IMR-90 (cell line): ENCODE measurements around the gene KLF16. TPM values are rescaled to one million over a fixed set of nuclear protein-coding genes. Genes with fewer than 3 reads are reported as not detected.

Source experiments
- ATAC-seq: fragments of 200-7000 bp; cut with Tn5 transposase; 2 replicates; pipeline ENCODE4 v1.9.1; 2020; ENCODE audit warnings: low read depth, mild to moderate bottlenecking, moderate library complexity
- BruUV-seq: library from RNA; stranded (reverse); fragments of 400-500 nt; replicated peaks from 2 replicates; lab custom pipeline; 2021; lab: Mats Ljungman, UMichigan
- CTCF ChIA-PET: fragments of 300-600 bp; formaldehyde crosslinking; extraction: SDS; loops from one replicate; lab custom pipeline; 2021; ENCODE audit warnings: antibody characterized with exemption; lab: Yijun Ruan, JAX
- POLR2A ChIA-PET: fragments of 300-600 bp; sonication (Branson Sonifier 250); formaldehyde crosslinking; loops from one replicate; lab custom pipeline; 2022; ENCODE audit warnings: antibody characterized with exemption; ENCODE audit not compliant: unreplicated experiment; lab: Charles Lee
- DNase-seq: peaks from one replicate; pipeline ENCODE4 v3.0.0; 2013
- H2AFZ ChIP-seq: replicated peaks from 2 replicates; pipeline ENCODE3; 2013; ENCODE audit warnings: low read length, mild to moderate bottlenecking; ENCODE audit not compliant: poor library complexity
- H2AK5ac ChIP-seq: 2 replicates; pipeline ENCODE4 v1.6.1; 2013; ENCODE audit warnings: low read depth, low read length, inconsistent platforms
- H2AK9ac ChIP-seq: replicated peaks from 2 replicates; pipeline ENCODE3; 2013; ENCODE audit warnings: mild to moderate bottlenecking, low read depth, low read length, moderate library complexity; ENCODE audit not compliant: poor library complexity
- H2BK120ac ChIP-seq: 2 replicates; pipeline ENCODE4 v1.6.1; 2013; ENCODE audit warnings: low read depth, low read length, inconsistent platforms
- H2BK15ac ChIP-seq: 3 replicates; pipeline ENCODE4 v1.6.1; 2013; ENCODE audit warnings: low read depth, low read length, inconsistent platforms
- H2BK20ac ChIP-seq: 2 replicates; pipeline ENCODE4 v1.6.1; 2013; ENCODE audit warnings: low read depth, mild to moderate bottlenecking, inconsistent platforms, low read length, moderate library complexity
- H2BK5ac ChIP-seq: 2 replicates; pipeline ENCODE4 v1.6.1; 2013; ENCODE audit warnings: mild to moderate bottlenecking, low read depth, low read length, inconsistent platforms; ENCODE audit not compliant: poor library complexity, severe bottlenecking
- H3K14ac ChIP-seq: replicated peaks from 2 replicates; pipeline ENCODE4 v1.6.1; 2013; ENCODE audit warnings: low read depth, low read length, inconsistent platforms
- H3K18ac ChIP-seq: 2 replicates; pipeline ENCODE4 v1.6.1; 2013; ENCODE audit warnings: low read depth, low read length, control low read depth
- H3K23ac ChIP-seq: 2 replicates; pipeline ENCODE4 v1.6.1; 2013; ENCODE audit warnings: low read depth, low read length, inconsistent platforms
- H3K27ac ChIP-seq: 2 replicates; pipeline ENCODE4 v1.5.1; 2013; ENCODE audit warnings: mild to moderate bottlenecking, control low read depth, low read length; ENCODE audit not compliant: insufficient read depth
- H3K27me3 ChIP-seq: 2 replicates; pipeline ENCODE4 v1.6.1; 2013; ENCODE audit warnings: low read length; ENCODE audit not compliant: control insufficient read depth, insufficient read depth
- H3K36me3 ChIP-seq: 2 replicates; pipeline ENCODE4 v1.6.1; 2013; ENCODE audit warnings: low read length, mixed read lengths; ENCODE audit not compliant: control insufficient read depth, insufficient read depth
- H3K4ac ChIP-seq: 2 replicates; pipeline ENCODE4 v1.6.1; 2013; ENCODE audit warnings: low read depth, low read length, inconsistent platforms
- H3K4me1 ChIP-seq: 2 replicates; pipeline ENCODE4 v1.6.1; 2013; ENCODE audit warnings: low read length, mixed read lengths; ENCODE audit not compliant: control insufficient read depth, insufficient read depth
- H3K4me2 ChIP-seq: 2 replicates; pipeline ENCODE4 v1.6.1; 2013; ENCODE audit warnings: low read depth, mild to moderate bottlenecking, control low read depth, low read length, moderate library complexity
- H3K4me3 ChIP-seq: 2 replicates; pipeline ENCODE4 v1.5.1; 2013; ENCODE audit warnings: low read depth, mild to moderate bottlenecking, control low read depth, low read length, moderate library complexity; ENCODE audit not compliant: insufficient read depth
- H3K56ac ChIP-seq: 2 replicates; pipeline ENCODE4 v1.6.1; 2013; ENCODE audit warnings: low read length, inconsistent platforms; ENCODE audit not compliant: insufficient read depth; ENCODE audit errors: extremely low read depth
- H3K79me1 ChIP-seq, 2 experiments: 2 replicates each; pipeline ENCODE4 v1.6.1; 2013; ENCODE audit warnings: low read length in 2 of 2, inconsistent platforms in 1 of 2, low read depth in 1 of 2
- H3K9ac ChIP-seq: 2 replicates; pipeline ENCODE4 v1.6.1; 2013; ENCODE audit warnings: low read depth, low read length, control low read depth
- H3K9me1 ChIP-seq: 2 replicates; pipeline ENCODE4 v1.6.1; 2013; ENCODE audit warnings: low read length, inconsistent platforms; ENCODE audit not compliant: insufficient read depth
- H3K9me3 ChIP-seq: 2 replicates; pipeline ENCODE4 v1.6.1; 2013; ENCODE audit warnings: low read length; ENCODE audit not compliant: control insufficient read depth, insufficient read depth
- H4K20me1 ChIP-seq: 2 replicates; pipeline ENCODE4 v1.6.1; 2013; ENCODE audit warnings: low read length, inconsistent platforms; ENCODE audit not compliant: insufficient read depth
- H4K5ac ChIP-seq: 2 replicates; pipeline ENCODE4 v1.6.1; 2013; ENCODE audit warnings: mild to moderate bottlenecking, low read depth, low read length, control low read depth
- H4K8ac ChIP-seq, 2 experiments: 2 replicates each; pipeline ENCODE4 v1.6.1; 2013; ENCODE audit warnings: low read depth in 2 of 2, low read length in 2 of 2, control low read depth in 1 of 2, inconsistent platforms in 1 of 2
- H4K91ac ChIP-seq: 2 replicates; pipeline ENCODE4 v1.6.1; 2013; ENCODE audit warnings: low read depth, low read length, inconsistent platforms; ENCODE audit not compliant: insufficient read depth
- BHLHE40 ChIP-seq: fragments of 150-350 bp; IDR thresholded peaks from 2 replicates; pipeline ENCODE4 v1.6.1; 2016; ENCODE audit warnings: mild to moderate bottlenecking, low read depth, low read length
- CEBPB ChIP-seq: IDR thresholded peaks from 2 replicates; pipeline ENCODE4 v1.6.1; 2012; ENCODE audit warnings: low read depth, low read length, improper control_type of control experiment
- POLR2A ChIP-seq: IDR thresholded peaks from 2 replicates; pipeline ENCODE4 v1.6.1; 2012; ENCODE audit warnings: mild to moderate bottlenecking, low read depth, low read length
- WGBS, 2 experiments: methylation state at CpG; one replicate each; pipeline versions ENCODE4 v1.1.5 to v1.1.7; 2013; ENCODE audit warnings: missing lambda C conversion rate in 2 of 2; ENCODE audit not compliant: insufficient read length in 1 of 2; ENCODE audit errors: extremely low coverage in 2 of 2; 5-methylcytosine and 5-hydroxymethylcytosine counted together
- dilution Hi-C: fragments of 300-500 bp; cut with HindIII; formaldehyde crosslinking; loops from one replicate; pipeline ENCODE4 v1.14.3; 2018; ENCODE audit warnings: low sequenced_read_pairs; ENCODE audit not compliant: unreplicated experiment
- in situ Hi-C: fragments of 300-500 bp; cut with MboI; formaldehyde crosslinking; loops from 3 replicates; pipeline ENCODE4 v1.14.3; 2019; ENCODE audit warnings: low sequenced_read_pairs, inconsistent platforms, mixed read lengths
- intact Hi-C: fragments of 100-400 bp; cut with micrococcal nuclease; formaldehyde crosslinking; loops from 2 replicates; pipeline ENCODE4 v1.10.0; 2022
- polyA plus RNA-seq, 3 experiments: library from polyadenylated mRNA; depleted of rRNA; stranded (reverse); fragments of >200 nt; gene quantifications; 2 replicates each; pipeline ENCODE4 v1.2.3, GENCODE V29; 2012; ENCODE audit warnings: low replicate concordance in 1 of 3
- total RNA-seq: library from RNA; depleted of rRNA; stranded (reverse); fragments of >200 nt; gene quantifications from 2 replicates; pipeline ENCODE4 v1.2.3, GENCODE V29; 2012
- TF ChIP-seq, protein P1 (sequence below): conservative IDR thresholded peaks from 2 replicates; pipeline ENCODE4 v1.5.1; 2012; ENCODE audit warnings: mild to moderate bottlenecking, low read depth, low read length, improper control_type of control experiment

Gene KLF16
- total and polyA plus RNA-seq, 2 of the 4 experiments (the other 2 are of a cell fraction), result 0.90 to 13.1 TPM

DNA sequence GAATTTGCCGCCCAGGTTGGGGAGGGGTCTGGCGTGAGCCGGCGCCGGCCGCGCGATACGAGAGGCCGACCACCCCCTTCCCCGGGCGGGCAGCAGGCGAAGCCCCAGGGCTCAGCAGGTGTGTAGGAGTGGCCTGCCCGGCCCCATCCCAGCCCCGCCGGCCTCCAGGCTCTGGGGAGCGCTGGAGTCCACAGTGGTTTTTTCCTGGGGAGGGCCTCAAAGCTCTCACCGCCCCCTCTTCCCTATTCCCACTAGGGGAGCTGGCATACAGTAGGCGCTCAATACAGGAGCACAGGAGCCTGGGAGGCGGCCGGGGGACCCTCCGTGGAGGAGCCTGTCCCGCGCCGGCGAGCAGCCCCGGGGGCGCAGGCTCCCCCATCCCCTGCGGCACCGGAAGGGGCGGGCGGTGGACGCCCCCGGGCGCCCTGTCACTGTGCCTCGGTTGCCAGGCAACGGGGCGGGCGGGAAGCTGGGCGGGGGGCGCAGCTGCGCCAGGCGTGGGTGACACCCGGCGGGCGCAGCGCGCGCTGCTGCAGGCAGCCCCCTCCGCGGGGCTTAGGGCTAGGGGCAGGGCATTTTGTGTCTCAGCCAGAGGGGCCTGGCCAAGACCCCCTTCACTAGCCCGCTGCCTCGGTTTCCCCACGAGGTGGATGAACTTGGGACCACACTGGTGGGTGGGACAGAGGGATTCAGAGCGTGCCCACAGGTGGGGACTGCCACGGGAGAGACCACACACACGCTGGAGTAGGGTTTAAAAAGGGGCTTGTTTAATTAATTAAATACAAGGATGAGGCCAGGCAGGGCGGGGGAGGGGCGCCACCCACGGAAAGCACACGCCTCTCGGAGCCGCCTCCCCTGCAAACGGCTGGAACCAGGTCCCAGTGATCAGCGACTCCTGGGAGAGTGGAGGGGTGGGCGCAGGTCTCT, 11.5 kb downstream of the KLF16 start (continued):
- no peak for TF ChIP-seq POLR2A
- TF ChIP-seq CEBPB, result no peak

GRCh38 chr19:1850809-1851653, 12.3 kb downstream of the KLF16 start:
- Histone ChIP-seq H3K23ac (no peak overlapping the region), H2AK9ac (peak overlapping the region; percentile 63), H3K56ac (no peak overlapping the region), H3K14ac (no peak overlapping the region), H3K4ac (no peak overlapping the region), H4K8ac (no peak overlapping the region), H3K36me3 (no peaks in the 10 kb centered on the region), H3K4me1 (peaks cover 28% of the 10 kb centered on the region), H2AFZ (peak overlapping the region; percentile 56), H3K9me3 (no peaks in the 10 kb centered on the region), H2BK20ac (no peak overlapping the region), H2BK15ac (no peak overlapping the region), H2BK5ac (no peak overlapping the region), H4K5ac (no peak overlapping the region), H3K18ac (no peak overlapping the region), H3K9me1 (peaks cover 1% of the 10 kb centered on the region; the same call in 1 of the 2 replicates), H3K9ac (no peak overlapping the region), H3K27me3 (no peaks in the 10 kb centered on the region), H3K4me3 (no peak overlapping the region), H4K91ac (no peak overlapping the region), H3K79me1 (peaks cover 9 to 77% of the 10 kb centered on the region in 2 experiments), H3K27ac (no peak overlapping the region), H4K20me1 (peaks cover 53% of the 10 kb centered on the region), H3K4me2 (no peak overlapping the region), H2AK5ac (no peak overlapping the region), H2BK120ac (no peak overlapping the region)
- ChIA-PET CTCF (no interaction called here), POLR2A (no interaction called here)
- intact Hi-C loops, result no loop called here
- in situ Hi-C loops, result no loop called here
- DNase-seq (no peak), ATAC-seq (no peak)
- 78% methylated on average over 26 of the region's 31 CpGs; no CpG with 5 or more reads in 1 of the 2 experiments for WGBS, 2 experiments
- no TSS peak for BruUV-seq
- TF ChIP-seq BHLHE40, result no peak
- TF ChIP-seq, protein P1, sequence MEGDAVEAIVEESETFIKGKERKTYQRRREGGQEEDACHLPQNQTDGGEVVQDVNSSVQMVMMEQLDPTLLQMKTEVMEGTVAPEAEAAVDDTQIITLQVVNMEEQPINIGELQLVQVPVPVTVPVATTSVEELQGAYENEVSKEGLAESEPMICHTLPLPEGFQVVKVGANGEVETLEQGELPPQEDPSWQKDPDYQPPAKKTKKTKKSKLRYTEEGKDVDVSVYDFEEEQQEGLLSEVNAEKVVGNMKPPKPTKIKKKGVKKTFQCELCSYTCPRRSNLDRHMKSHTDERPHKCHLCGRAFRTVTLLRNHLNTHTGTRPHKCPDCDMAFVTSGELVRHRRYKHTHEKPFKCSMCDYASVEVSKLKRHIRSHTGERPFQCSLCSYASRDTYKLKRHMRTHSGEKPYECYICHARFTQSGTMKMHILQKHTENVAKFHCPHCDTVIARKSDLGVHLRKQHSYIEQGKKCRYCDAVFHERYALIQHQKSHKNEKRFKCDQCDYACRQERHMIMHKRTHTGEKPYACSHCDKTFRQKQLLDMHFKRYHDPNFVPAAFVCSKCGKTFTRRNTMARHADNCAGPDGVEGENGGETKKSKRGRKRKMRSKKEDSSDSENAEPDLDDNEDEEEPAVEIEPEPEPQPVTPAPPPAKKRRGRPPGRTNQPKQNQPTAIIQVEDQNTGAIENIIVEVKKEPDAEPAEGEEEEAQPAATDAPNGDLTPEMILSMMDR, result 0 out of 2 replicates have a peak, but pooled peaks have one; percentile 4
- dilution Hi-C loops, result no loop called here
